DMS114 treated with DMSO at 0.1 percent for 48 hours (cell line): ENCODE data around the gene PMEL.
A peak's percentile ranks its signal among the peaks of the same experiment; 100 is the strongest.

Experiments
- DNase-seq: peaks from one replicate; lab custom pipeline; 2025; ENCODE audit not compliant: unreplicated experiment; lab: John Stamatoyannopoulos, UW

PMEL gene

GRCh38 chr12:55942577-55943136 is 23.2 kb downstream of the PMEL start:
- no peak for DNase-seq

DNA sequence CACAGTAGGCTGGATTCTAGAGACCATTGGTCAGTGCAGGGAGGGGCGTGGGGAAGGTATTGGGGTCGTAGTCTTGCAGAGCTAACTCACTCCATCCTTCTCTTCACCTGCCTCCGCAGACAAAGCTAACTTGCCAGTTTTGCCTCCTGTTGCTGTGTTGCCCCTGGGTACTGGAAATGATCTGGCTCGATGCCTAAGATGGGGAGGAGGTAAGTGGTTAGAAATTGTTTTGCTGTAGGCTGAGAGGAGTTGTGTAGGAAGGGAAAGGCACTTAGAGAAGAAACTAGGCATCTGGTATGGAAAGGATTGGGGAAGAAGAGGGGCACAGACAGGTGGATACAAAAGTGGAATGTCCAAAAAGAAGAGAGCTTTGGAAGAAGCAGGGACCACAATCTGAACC is 23.8 kb downstream of the PMEL start:
- no peak for DNase-seq

- peak; percentile 83 for DNase-seq
Measured at GRCh38 chr12:55940065-55940732, 25.6 kb downstream of the PMEL start.

GRCh38 chr12:55938826-55939501 is 26.9 kb downstream of the PMEL start:
- DNase-seq: no peak

GRCh38 chr12:55937981-55938380 is 27.9 kb downstream of the PMEL start:
- no peak for DNase-seq

- no peak for DNase-seq
Measured at GRCh38 chr12:55935738-55936151, 30.1 kb downstream of the PMEL start.

DNA sequence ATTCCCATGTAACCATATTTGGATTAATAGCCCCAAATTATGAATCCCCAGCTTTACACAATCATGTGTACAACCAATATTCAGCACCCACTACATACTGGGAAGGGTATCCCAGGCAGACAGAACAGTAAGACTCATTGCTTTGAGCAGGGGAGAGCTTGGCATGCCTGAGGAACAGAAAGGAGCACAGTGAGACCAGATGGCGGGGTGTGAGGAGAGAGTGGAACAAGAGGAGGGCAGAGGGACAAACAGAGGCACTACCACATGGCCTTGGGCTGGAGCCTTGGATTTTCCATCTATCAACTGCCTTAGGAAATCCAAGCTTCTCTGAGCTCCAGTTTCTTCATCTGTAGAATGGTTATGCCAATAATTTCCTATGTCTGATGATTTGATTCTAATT is 31.1 kb downstream of the PMEL start:
- DNase-seq: no peak

- DNase-seq: no peak
Measured at GRCh38 chr12:55933799-55934742, 31.8 kb downstream of the PMEL start.

GRCh38 chr12:55933169-55933798 is 32.6 kb downstream of the PMEL start:
- DNase-seq: no peak

GRCh38 chr12:55932551-55932910 is 33.3 kb downstream of the PMEL start:
- no peak for DNase-seq

- no peak for DNase-seq
Measured at GRCh38 chr12:55931780-55932550, 33.9 kb downstream of the PMEL start.

DNA sequence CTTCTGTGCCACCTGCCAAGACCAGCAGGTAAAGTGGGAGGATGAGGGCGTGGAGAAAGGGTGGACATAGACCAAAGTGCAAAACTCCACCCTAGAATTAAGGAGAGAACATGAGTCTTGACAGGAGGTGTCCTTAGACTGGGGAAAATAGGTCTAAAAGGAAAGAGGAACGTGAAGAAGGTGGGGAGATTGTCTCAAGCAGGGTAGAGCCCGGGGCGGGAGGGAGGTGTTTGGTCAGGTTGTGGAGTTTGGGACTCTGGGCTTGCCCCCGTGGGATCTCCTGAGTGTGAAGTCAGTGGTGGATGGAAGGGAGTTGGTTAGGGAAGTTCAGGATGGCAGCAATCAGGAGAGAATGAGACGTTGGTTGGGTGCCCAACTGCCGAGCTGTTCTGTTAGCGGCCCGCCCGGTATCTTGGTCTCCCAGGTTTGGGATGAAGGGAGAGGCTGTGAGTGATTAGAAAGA is 34.5 kb downstream of the PMEL start:
- DNase-seq: no peak

GRCh38 chr12:55930771-55931316 is 35.0 kb downstream of the PMEL start, which contains the start of gene DGKA:
Gene DGKA (plus strand): TSS chr12:55931162. CDS start chr12:55936504, 5,342 bp downstream.
- DNase-seq: peak; percentile 78

DNA sequence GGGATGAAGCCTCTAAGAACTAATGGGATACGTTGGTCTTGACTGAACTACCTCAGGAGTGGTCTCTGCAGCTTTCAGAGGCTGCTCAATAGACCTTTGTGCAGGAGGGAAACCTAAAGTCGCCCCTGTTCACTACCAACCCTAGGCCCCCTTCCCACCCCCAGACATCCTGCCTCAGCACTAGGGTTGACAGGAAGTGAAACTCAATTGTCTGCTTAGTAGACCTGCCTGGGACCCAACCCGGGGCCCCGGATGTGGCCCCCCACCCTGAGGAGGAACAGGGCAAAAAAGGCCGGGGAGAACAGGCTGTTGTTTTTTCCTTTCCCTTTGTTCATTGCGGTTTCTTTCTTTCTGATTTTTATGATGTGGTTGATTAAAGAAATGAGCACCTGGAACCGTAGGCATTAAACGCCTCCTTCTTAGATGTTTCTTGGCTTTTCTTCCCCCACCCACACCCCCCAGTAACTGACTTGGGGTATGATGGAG is 36.5 kb downstream of the PMEL start:
- no peak for DNase-seq

DNA sequence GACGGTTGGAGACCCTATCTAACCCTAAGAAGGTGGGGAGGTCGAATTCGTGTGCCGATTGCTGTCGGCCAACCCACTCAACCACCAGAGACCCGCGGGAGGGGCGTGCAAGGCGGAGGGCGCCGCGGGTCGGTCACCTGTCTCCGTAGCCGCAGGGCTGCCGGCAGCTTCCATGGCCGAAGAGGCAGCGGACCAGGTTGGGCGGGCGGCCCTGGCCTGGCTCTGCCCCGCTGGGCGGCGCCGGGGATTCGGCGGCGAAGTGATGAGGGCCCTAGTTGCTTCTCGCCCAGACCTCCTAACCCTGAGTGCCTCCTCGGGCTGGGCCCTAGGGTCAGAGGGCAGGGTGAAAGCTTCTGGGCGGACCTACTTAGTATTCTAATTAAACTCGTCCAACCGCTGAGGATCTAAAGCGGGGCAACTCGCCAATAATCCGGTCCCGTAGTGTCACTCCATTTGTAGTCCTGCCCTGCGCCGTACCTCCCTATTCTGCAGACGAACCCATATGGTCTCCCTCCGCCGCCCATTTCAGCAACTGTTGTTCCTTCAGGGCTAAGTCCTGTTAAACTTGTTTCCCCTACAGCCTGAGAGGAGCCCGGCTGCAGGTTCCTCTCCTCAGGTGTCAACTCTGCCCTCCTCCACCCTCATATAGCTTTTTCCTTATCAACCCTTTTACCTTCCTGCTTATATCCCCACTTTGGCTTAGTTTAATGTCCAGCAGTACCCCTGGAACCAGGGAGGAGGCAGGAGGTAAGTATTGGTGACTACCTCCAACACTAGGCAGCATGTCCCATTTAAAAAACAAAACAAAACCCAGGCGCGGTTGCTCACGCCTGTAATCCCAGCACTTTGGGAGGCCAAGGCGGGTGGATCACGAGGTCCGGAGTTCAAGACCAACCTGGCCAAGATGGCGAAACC is 38.0 kb downstream of the PMEL start, which contains the start of gene PYM1:
TSS of gene PYM1 (minus strand) at position 307 of the 915 bp plus-strand sequence. CDS start at position 174, 133 bp downstream.
- DNase-seq: peak; percentile 38

DNA sequence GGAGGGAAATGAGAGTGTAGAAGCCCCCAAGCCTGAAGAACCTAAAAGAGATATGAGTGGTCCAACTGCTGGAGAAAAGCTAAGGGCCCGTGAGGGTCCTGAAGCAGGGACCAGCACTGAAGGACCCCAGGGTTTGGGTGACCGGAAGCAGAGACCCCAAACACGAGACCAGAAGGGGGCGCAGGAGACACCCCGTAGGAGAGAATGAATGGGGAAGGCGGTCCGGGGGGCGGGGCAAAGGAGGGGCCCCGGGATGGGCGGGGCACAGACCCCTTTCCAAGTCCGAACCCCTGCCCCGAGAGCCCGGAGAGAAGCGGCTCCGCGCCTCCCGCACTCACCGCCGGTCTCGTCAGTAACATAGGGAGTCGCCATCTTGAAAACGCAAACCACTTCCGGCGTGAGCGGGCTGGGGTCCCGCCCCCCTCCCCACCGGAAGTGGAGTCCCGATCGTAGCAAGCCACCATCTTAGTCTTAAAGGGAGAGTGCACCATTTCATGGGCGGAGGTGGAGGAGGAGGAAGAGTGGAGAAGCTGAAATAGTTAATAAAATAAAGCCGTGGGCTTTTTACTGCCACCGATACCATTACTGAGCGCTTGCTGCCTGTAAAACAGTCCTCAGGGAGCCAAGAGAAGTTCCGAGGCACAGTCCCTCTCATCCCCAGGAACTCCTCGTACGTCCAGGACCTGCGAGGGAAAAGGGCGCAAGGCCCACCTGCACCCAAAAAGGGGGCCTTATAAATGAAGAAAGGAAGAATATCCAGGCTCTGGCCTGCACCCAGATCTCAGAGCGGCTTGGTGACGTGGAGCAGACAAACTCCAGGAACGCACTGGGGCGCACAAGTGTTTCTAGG is 38.9 kb downstream of the PMEL start:
- peak; percentile 92 for DNase-seq
